Esophagus muscularis mucosa (tissue), 4 donors: Measurements from ENCODE around the gene CCDC116. TPM values are rescaled to one million over a fixed set of nuclear protein-coding genes. Genes with fewer than 3 reads are reported as not detected.
"Not testable (repeated sequence)": the region's sequence is repeated elsewhere in the genome, so short reads cannot be mapped to it uniquely, and the experiment has no call there.

Experiments used
- DNase-seq: peaks from one replicate; pipeline ENCODE4 v3.0.0-alpha.2; 2017; ENCODE audit errors: extremely low spot score
- H3K27ac ChIP-seq, 4 donors: fragments of 200-600 bp; sonication (generic); replicated peaks in 1 of 4; 1 replicate in 3 of 4; 2 replicates in 1 of 4; pipeline ENCODE4 v1.5.1; 2016 to 2019; ENCODE audit warnings: mild to moderate bottlenecking in 1 of 4
- H3K27me3 ChIP-seq, 4 donors: fragments of 200-600 bp; sonication (generic); one replicate each; pipeline versions ENCODE4 v1.5.1 to v1.6.0; 2016 to 2019
- H3K36me3 ChIP-seq, 4 donors: fragments of 200-600 bp; sonication (generic); one replicate each; pipeline ENCODE4 v1.5.1; 2016 to 2019
- H3K4me1 ChIP-seq, 4 donors: fragments of 200-600 bp; sonication (generic); one replicate each; pipeline ENCODE4 v1.5.1; 2016 to 2019
- H3K4me3 ChIP-seq, 4 donors: fragments of 200-600 bp; sonication (generic); 1 replicate in 2 of 4; 2 replicates in 2 of 4; pipeline ENCODE4 v1.5.1; 2016 to 2019; ENCODE audit warnings: mild to moderate bottlenecking in 4 of 4, moderate library complexity in 1 of 4
- H3K9me3 ChIP-seq, 4 donors: fragments of 200-600 bp; sonication (generic); 1 replicate in 3 of 4; 2 replicates in 1 of 4; pipeline ENCODE4 v1.5.1; 2016 to 2019
- EP300 ChIP-seq: sonication (generic); formaldehyde crosslinking; IDR thresholded peaks from one replicate; pipeline ENCODE4 v1.6.1; 2017; ENCODE audit warnings: antibody characterized with exemption
- POLR2A ChIP-seq: fragments of 450-650 bp; IDR thresholded peaks from one replicate; pipeline ENCODE4 v1.6.1; 2017; ENCODE audit warnings: antibody characterized with exemption, moderate library complexity, mild to moderate bottlenecking, low read depth
- POLR2AphosphoS5 ChIP-seq, 2 donors: sonication (generic); formaldehyde crosslinking; IDR thresholded peaks; one replicate each; pipeline ENCODE4 v1.6.1; 2017; ENCODE audit warnings: antibody characterized with exemption in 2 of 2
- WGBS: methylation state at CpG from one replicate; pipeline ENCODE4 v1.1.5; 2018; 5-methylcytosine and 5-hydroxymethylcytosine counted together
- intact Hi-C: fragments of 100-400 bp; cut with DNase I; formaldehyde crosslinking; loops from one replicate; pipeline ENCODE4 v1.15.1; 2023
- total RNA-seq, 4 donors: library from RNA; depleted of rRNA; stranded (reverse); fragments of >200 nt; gene quantifications; one replicate each; pipeline versions ENCODE4 v1.1.0 to v1.2.1, GENCODE V29; 2016
- TF ChIP-seq, protein P1 (sequence below), 3 experiments: fragments of 200-600 bp in 2 of 3; fragments of 450-650 bp in 1 of 3; sonication (generic) in 2 of 3; IDR thresholded peaks; one replicate each; pipeline ENCODE4 v1.5.1; 2017 to 2019; ENCODE audit warnings: antibody characterized with exemption in 3 of 3, mild to moderate bottlenecking in 2 of 3, moderate library complexity in 1 of 3

CCDC116 gene
- total RNA-seq, 4 donors from 2014 or later: 0.26 to 0.99 (median 0.55) TPM

DNA sequence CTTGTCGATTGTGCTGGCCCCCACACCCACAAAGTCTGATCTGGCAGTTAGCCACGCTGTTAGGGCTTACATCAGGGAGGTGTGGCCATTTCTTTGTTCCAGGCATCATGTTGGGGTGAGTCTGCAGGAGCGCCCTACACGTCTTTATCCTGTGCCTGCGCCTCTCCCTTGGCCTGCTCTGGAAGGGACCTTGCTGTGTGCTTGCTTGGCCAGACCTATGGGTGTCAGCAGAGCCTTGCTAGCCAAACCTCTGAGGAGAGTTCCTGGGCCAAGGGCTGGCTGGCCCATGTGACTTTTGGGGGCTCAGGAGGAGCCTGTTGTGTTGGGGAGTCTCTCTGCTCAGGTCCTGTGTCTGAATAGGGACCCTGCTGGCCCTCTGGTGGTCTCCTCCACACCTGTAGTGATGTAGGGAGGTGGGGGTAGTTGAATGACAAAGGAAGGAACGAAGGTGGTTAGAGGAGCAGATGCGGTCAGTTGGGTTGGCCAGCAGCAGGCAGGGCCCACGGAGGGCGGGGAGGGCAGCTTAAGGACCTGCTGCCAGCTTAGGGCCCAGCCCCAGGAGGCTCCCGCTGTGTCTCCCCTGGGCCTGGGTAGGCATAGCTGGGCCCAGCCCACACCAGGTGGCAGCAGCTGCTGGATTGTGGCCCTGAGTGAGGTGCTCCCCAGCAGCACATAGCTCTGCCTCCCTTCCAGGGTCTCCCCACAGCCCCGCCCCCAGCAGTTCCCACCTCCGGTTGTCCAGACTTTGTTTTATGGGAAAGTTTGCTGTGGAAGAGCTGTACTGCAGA, 41.2 kb downstream of the CCDC116 start:
- no peaks in the 10 kb centered on the region for H3K9me3 ChIP-seq
- no peak overlapping the region for H3K4me3 ChIP-seq
- H3K27ac ChIP-seq: no peak overlapping the region
- H3K4me1 ChIP-seq: no peaks in the 10 kb centered on the region
- no peak for DNase-seq
- TF ChIP-seq POLR2AphosphoS5 (IDR thresholded peaks at IDR 0.05) (no peak), POLR2A (no peak), EP300 (no peak)
- TF ChIP-seq, protein P1, sequence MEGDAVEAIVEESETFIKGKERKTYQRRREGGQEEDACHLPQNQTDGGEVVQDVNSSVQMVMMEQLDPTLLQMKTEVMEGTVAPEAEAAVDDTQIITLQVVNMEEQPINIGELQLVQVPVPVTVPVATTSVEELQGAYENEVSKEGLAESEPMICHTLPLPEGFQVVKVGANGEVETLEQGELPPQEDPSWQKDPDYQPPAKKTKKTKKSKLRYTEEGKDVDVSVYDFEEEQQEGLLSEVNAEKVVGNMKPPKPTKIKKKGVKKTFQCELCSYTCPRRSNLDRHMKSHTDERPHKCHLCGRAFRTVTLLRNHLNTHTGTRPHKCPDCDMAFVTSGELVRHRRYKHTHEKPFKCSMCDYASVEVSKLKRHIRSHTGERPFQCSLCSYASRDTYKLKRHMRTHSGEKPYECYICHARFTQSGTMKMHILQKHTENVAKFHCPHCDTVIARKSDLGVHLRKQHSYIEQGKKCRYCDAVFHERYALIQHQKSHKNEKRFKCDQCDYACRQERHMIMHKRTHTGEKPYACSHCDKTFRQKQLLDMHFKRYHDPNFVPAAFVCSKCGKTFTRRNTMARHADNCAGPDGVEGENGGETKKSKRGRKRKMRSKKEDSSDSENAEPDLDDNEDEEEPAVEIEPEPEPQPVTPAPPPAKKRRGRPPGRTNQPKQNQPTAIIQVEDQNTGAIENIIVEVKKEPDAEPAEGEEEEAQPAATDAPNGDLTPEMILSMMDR (IDR thresholded peaks at IDR 0.05): no peak
- WGBS: 94% methylated on average over 12 of the region's 12 CpGs
- intact Hi-C loops: no loop called here
- peaks cover 46 to 94% (median 73%) of the 10 kb centered on the region in 4 donors for H3K36me3 ChIP-seq
- no peaks in the 10 kb centered on the region for H3K27me3 ChIP-seq

DNA sequence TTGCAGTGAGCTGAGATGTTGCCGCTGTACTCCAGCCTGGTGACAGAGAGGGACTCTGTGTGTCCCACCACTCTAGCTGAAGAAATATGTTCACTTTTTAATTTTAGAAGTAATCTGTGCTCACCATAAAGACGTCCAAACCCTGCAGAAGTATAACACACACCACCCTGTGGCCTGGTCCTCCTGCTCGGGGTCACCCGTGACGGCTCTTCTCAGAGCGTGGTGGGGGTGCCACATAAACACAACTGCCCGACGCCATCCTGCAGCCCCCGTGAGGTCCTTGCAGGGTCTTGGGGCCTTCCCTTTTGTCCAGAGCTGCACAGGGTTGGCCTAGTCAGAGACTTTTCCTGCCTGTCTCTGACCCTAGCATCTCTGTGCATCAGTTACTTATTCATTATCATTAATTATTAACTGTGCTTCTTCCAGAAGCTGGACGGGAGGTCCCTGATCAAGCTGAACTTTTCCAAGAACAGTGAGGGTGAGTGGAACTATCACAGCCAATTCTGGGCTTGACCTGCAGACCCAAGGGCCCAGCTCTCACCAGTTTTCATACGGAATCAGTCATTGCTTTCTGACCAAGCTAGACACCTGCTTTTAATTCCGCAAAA, 42.2 kb downstream of the CCDC116 start:
- Histone ChIP-seq H3K4me1 (no peaks in the 10 kb centered on the region), H3K36me3 (peaks cover 43 to 91% (median 67%) of the 10 kb centered on the region in 4 donors), H3K27me3 (no peaks in the 10 kb centered on the region), H3K27ac (no peak overlapping the region), H3K4me3 (no peak overlapping the region), H3K9me3 (no peaks in the 10 kb centered on the region)
- intact Hi-C loops: no loop called here
- no peak for TF ChIP-seq POLR2AphosphoS5 (IDR thresholded peaks at IDR 0.05)
- TF ChIP-seq, protein P1 (IDR thresholded peaks at IDR 0.05): no peak
- TF ChIP-seq POLR2A: no peak
- no peak for DNase-seq
- WGBS: 93% methylated on average over 12 of the region's 12 CpGs

DNA sequence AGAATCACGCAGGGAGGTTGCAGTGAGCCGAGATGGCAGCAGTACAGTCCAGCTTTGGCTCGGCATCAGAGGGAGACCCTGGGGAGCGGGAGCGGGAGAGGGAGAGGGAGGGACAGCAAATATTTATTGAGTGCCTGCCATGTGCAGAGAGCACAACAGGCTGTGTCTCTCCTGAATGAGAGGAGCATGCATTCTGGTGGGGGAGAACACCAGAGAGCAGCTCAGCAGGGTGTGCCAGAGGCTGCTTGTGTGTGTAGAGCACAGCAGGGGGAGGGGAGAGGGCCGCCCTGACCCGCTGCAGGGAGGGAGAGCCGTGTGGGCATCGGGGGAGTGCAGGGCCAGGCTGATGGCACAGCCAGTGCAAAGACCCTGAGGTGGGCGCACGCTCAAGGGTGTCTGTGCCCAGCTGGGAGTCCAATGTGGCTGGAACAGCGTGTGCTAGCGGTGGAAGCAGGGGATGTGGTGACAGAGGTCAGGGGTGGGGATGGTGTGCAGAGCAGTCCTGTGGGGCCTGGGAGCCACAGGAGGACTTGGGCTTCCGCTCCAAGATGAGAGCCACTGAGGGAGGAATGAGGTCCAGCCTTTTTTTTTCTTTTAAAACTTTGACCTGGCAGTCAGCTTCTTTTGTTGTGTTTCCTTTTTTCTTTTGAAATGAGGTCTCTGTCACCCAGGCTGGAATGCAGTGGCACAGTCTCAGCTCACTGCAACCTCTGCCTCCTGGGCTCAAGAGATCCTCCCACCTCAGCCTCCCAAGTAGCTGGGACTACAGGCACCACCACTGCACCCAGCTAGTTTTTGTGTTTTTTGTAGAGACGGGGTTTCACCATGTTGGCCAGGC, 45.3 kb downstream of the CCDC116 start:
- intact Hi-C loops: no loop called here
- Histone ChIP-seq H3K9me3 (no peaks in the 10 kb centered on the region), H3K27ac (no peak overlapping the region), H3K27me3 (no peaks in the 10 kb centered on the region), H3K4me3 (no peak overlapping the region), H3K36me3 (peaks cover 34 to 83% (median 62%) of the 10 kb centered on the region in 4 donors), H3K4me1 (no peaks in the 10 kb centered on the region)
- TF ChIP-seq EP300 (no peak), POLR2AphosphoS5 (IDR thresholded peaks at IDR 0.05) (no peak), POLR2A (no peak)
- TF ChIP-seq, protein P1 (IDR thresholded peaks at IDR 0.05): no peak
- no peak for DNase-seq
- 93% methylated on average over 15 of the region's 15 CpGs for WGBS

DNA sequence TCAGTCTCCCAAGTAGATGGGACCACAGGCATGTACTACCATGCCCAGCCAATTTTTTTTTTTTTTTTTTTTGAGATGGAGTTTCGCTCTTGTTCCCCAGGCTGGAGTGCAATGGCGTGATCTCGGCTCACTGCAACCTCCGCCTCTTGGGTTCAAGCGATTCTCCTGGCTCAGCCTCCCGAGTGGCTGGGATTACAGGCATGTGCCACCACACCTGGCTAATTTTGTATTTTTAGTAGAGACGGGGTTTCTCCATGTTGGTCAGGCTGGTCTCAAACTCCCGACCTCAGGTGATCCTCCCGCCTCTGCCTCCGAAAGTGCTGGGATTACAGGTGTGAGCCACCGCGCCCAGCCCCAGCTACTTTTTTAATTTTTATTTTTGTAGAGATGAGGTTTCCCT, 46.3 kb downstream of the CCDC116 start:
- intact Hi-C loops, DNase-seq, H3K4me1 ChIP-seq, H3K4me3 ChIP-seq, H3K27me3 ChIP-seq, H3K9me3 ChIP-seq, H3K27ac ChIP-seq: not testable (repeated sequence)
- H3K36me3 ChIP-seq: peaks cover 40 to 83% (median 62%) of the 10 kb centered on the region in 4 donors
- WGBS: 95% methylated on average over 12 of the region's 12 CpGs

DNA sequence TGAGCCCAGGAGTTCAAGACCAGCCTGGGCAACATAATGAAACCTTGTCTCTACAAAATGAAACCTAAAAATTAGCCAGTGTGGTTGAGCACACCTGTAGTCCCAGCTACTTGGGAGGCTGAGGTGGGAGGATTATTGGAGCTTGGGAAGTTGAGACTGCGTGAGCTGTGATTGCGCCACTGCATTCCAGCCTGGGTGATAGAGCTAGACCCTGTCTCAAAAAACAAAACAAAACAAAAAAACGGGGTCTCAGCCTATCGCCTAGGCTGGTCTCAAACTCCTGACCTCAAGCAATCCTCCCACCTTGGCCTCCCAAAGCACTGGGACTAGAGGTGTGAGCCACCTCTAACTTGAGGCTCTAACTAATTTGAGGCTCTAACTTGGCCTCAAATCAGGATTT, 46.8 kb downstream of the CCDC116 start:
- TF ChIP-seq POLR2AphosphoS5 (IDR thresholded peaks at IDR 0.05) (no peak), POLR2A (no peak), EP300 (no peak)
- TF ChIP-seq, protein P1 (IDR thresholded peaks at IDR 0.05): no peak
- H3K9me3 ChIP-seq: no peaks in the 10 kb centered on the region
- no peak overlapping the region for H3K27ac ChIP-seq
- WGBS: 97% methylated on average over 4 of the region's 4 CpGs
- peaks cover 40 to 82% (median 61%) of the 10 kb centered on the region in 4 donors for H3K36me3 ChIP-seq
- no peak for DNase-seq
- H3K27me3 ChIP-seq: no peaks in the 10 kb centered on the region
- intact Hi-C loops: no loop called here
- H3K4me1 ChIP-seq: no peaks in the 10 kb centered on the region
- H3K4me3 ChIP-seq: no peak overlapping the region
